Adrenal gland (tissue), 12 donors: ENCODE measurements around the gene SF3B1. TPM values are rescaled to one million over a fixed set of nuclear protein-coding genes. Genes with fewer than 3 reads are reported as not detected.
"Not testable (repeated sequence)": the region's sequence is repeated elsewhere in the genome, so short reads cannot be mapped to it uniquely, and the experiment has no call there.

Experiments used
- DNase-seq, 7 donors: peaks; one replicate each; pipeline ENCODE4 v3.0.0-alpha.2; 2019 to 2020
- H3K27ac ChIP-seq, 5 donors: fragments of 200-600 bp; sonication (generic) in 4 of 5; 1 replicate in 3 of 5; 2 replicates in 2 of 5; pipeline versions ENCODE4 v1.5.1 to v1.8.0; 2016 to 2020; ENCODE audit warnings: mild to moderate bottlenecking in 1 of 5
- H3K27me3 ChIP-seq: fragments of 200-600 bp; 2 replicates; pipeline ENCODE4 v1.8.0; 2021
- H3K36me3 ChIP-seq, 2 donors: fragments of 200-600 bp; replicated peaks in 1 of 2; 1 replicate in 1 of 2; 2 replicates in 1 of 2; pipeline versions ENCODE4 v1.5.1 to v1.8.0; 2018 to 2022
- H3K4me1 ChIP-seq, 2 donors: fragments of 200-600 bp; replicated peaks in 1 of 2; 1 replicate in 1 of 2; 2 replicates in 1 of 2; pipeline versions ENCODE4 v1.5.1 to v1.8.0; 2018 to 2021
- H3K4me3 ChIP-seq, 4 donors: fragments of 200-600 bp; sonication (generic) in 3 of 4; one replicate each; pipeline ENCODE4 v1.5.1; 2016 to 2018
- H3K9me3 ChIP-seq, 3 donors: fragments of 200-600 bp; sonication (generic) in 1 of 3; replicated peaks in 1 of 3; 1 replicate in 2 of 3; 2 replicates in 1 of 3; pipeline versions ENCODE4 v1.5.1 to v1.8.0; 2016 to 2021
- CTCF ChIP-seq, 6 experiments: fragments of 450-650 bp in 4 of 6; fragments of 200-600 bp in 2 of 6; sonication (generic) in 1 of 6; IDR thresholded peaks; 1 replicate in 5 of 6; 2 replicates in 1 of 6; pipeline versions ENCODE4 v1.5.1 to v1.8.0; 2016 to 2021; ENCODE audit warnings: antibody characterized with exemption in 6 of 6, mild to moderate bottlenecking in 2 of 6, moderate library complexity in 1 of 6
- POLR2A ChIP-seq, 2 donors: fragments of 450-650 bp; IDR thresholded peaks; one replicate each; pipeline ENCODE4 v1.6.1; 2017; ENCODE audit warnings: antibody characterized with exemption in 2 of 2, mild to moderate bottlenecking in 2 of 2, moderate library complexity in 1 of 2
- WGBS, 4 donors: extraction: QIAGEN DNeasy Blood & Tissue Kit in 2 of 4; methylation state at CpG; one replicate each; pipeline versions ENCODE4 v1.1.5 to v1.1.7; 2013 to 2017; 5-methylcytosine and 5-hydroxymethylcytosine counted together
- intact Hi-C, 2 donors: fragments of 100-400 bp; cut with DNase I; formaldehyde crosslinking; loops; one replicate each; pipeline versions ENCODE4 v1.14.1 to v1.15.0; 2022 to 2023
- polyA plus RNA-seq, 3 donors: library from polyadenylated mRNA; stranded (reverse); fragments of 200-250 nt in 2 of 3; fragments of 350-450 nt in 1 of 3; fragmentation: Illumina TruSeq in 1 of 3; extraction: RNeasy Lipid Tissue Mini Kit (QIAGEN cat#74804) in 1 of 3; gene quantifications; one replicate each; pipeline ENCODE4 v1.2.3, GENCODE V29; 2013 to 2014
- total RNA-seq, 9 donors: library from RNA; depleted of rRNA in 4 of 9; stranded (reverse); fragments of >200 nt in 4 of 9; fragments of 120-200 nt in 1 of 9; fragmentation: NEBNext Ultra II Directional in 1 of 9; extraction: Animal tissue kit (Norgen Biotek cat#: 25700) in 1 of 9; gene quantifications; one replicate each; pipeline versions ENCODE4 v1.1.0 to v1.2.4, GENCODE V29; 2013 to 2023
- donor health status: healthy with polysubstance abuse.
- donor health status: Bipolar disorder and iron deficiency.
- donor health status: DM: yes; HTN: yes; CAD: no.
- donor health status: DM: no; HTN: no; CAD: no.
- donor health status: DM: no; HTN: no; CAD: no.
- donor health status: DM: yes; HTN: yes; CAD: no.

Gene SF3B1
- total and polyA plus RNA-seq, 12 donors = 91.1 to 564 (median 266) TPM

GRCh38 chr2:197386242-197386641 lies 48.6 kb downstream of the SF3B1 start:
- H3K9me3 ChIP-seq = no peaks in the 10 kb centered on the region
- 89 to 95% (median 92%) methylated on average over 2 of the region's 2 CpGs for WGBS, 4 donors
- H3K27me3 ChIP-seq = no peaks in the 10 kb centered on the region
- H3K4me1 ChIP-seq = no peaks in the 10 kb centered on the region
- H3K4me3 ChIP-seq = no peak overlapping the region
- intact Hi-C loops = loop anchor here in 1 of 2 donors (10.0 kb wide), 1 partner anchor 271 kb away; no protein-coding TSS in a partner anchor
- no peak for DNase-seq
- H3K27ac ChIP-seq = no peak overlapping the region
- no peak for TF ChIP-seq POLR2A (IDR thresholded peaks at IDR 0.05)
- H3K36me3 ChIP-seq = peaks cover 0 to 3% of the 10 kb centered on the region in 2 donors

- H3K36me3 ChIP-seq = no peaks in the 10 kb centered on the region
- DNase-seq = no peak
- H3K9me3 ChIP-seq = no peaks in the 10 kb centered on the region
- 66 to 78% (median 73%) methylated on average over 4 of the region's 4 CpGs for WGBS, 4 donors
- TF ChIP-seq CTCF (IDR thresholded peaks at IDR 0.05) (no peak), POLR2A (IDR thresholded peaks at IDR 0.05) (no peak)
- H3K27me3 ChIP-seq = no peaks in the 10 kb centered on the region
- H3K4me1 ChIP-seq = no peaks in the 10 kb centered on the region
- intact Hi-C loops = loop anchor here in 1 of 2 donors (10.0 kb wide), 1 partner anchor 269 kb away; no protein-coding TSS in a partner anchor
- no peak overlapping the region for H3K4me3 ChIP-seq
- H3K27ac ChIP-seq = no peak overlapping the region
Measured at GRCh38 chr2:197383825-197384224, 51.0 kb downstream of the SF3B1 start.

- intact Hi-C loops = loop anchor here in 1 of 2 donors (10.0 kb wide), 1 partner anchor 267 kb away; no protein-coding TSS in a partner anchor
- DNase-seq = no peak
- 59 to 76% (median 66%) methylated on average over 1 of the region's 1 CpG for WGBS, 4 donors
- no peak overlapping the region for H3K4me3 ChIP-seq
- no peak overlapping the region for H3K27ac ChIP-seq
- H3K36me3 ChIP-seq = no peaks in the 10 kb centered on the region
- TF ChIP-seq POLR2A (IDR thresholded peaks at IDR 0.05) (no peak), CTCF (IDR thresholded peaks at IDR 0.05) (no peak)
- H3K27me3 ChIP-seq = no peaks in the 10 kb centered on the region
- H3K4me1 ChIP-seq = no peaks in the 10 kb centered on the region
- H3K9me3 ChIP-seq = no peaks in the 10 kb centered on the region
Measured at GRCh38 chr2:197381641-197382040, 53.2 kb downstream of the SF3B1 start.

GRCh38 chr2:197379918-197380309 lies 54.9 kb downstream of the SF3B1 start:
- H3K4me1 ChIP-seq, H3K27ac ChIP-seq, H3K27me3 ChIP-seq, H3K36me3 ChIP-seq, DNase-seq, H3K9me3 ChIP-seq, H3K4me3 ChIP-seq: not testable (repeated sequence)
- intact Hi-C loops = loop anchor here (5.0 to 10.0 kb wide), 3 partner anchors 188 to 375 kb away; no protein-coding TSS in a partner anchor
- WGBS, 4 donors = 83 to 90% (median 85%) methylated on average over 5 of the region's 5 CpGs

- not testable (repeated sequence) for DNase-seq, H3K4me3 ChIP-seq, H3K4me1 ChIP-seq, H3K9me3 ChIP-seq, H3K27ac ChIP-seq, H3K36me3 ChIP-seq, H3K27me3 ChIP-seq
- intact Hi-C loops = loop anchor here (5.0 to 10.0 kb wide), 3 partner anchors 187 to 375 kb away; no protein-coding TSS in a partner anchor
- 47 to 68% (median 52%) methylated on average over 3 of the region's 3 CpGs for WGBS, 4 donors
Measured at GRCh38 chr2:197379308-197379917, 55.4 kb downstream of the SF3B1 start.
